IMR-90 (cell line): ENCODE data around the gene RFX4. TPM values are rescaled to one million over a fixed set of nuclear protein-coding genes. Genes with fewer than 3 reads are reported as not detected.
A peak's percentile ranks its signal among the peaks of the same experiment; 100 is the strongest.

Experiments
- ATAC-seq: fragments of 200-7000 bp; cut with Tn5 transposase; 2 replicates; pipeline ENCODE4 v1.9.1; 2020; ENCODE audit warnings: low read depth, mild to moderate bottlenecking, moderate library complexity
- BruUV-seq: library from RNA; stranded (reverse); fragments of 400-500 nt; replicated peaks from 2 replicates; lab custom pipeline; 2021; lab: Mats Ljungman, UMichigan
- CTCF ChIA-PET: fragments of 300-600 bp; formaldehyde crosslinking; extraction: SDS; loops from one replicate; lab custom pipeline; 2021; ENCODE audit warnings: antibody characterized with exemption; lab: Yijun Ruan, JAX
- POLR2A ChIA-PET: fragments of 300-600 bp; sonication (Branson Sonifier 250); formaldehyde crosslinking; loops from one replicate; lab custom pipeline; 2022; ENCODE audit warnings: antibody characterized with exemption; ENCODE audit not compliant: unreplicated experiment; lab: Charles Lee
- DNase-seq: peaks from one replicate; pipeline ENCODE4 v3.0.0; 2013
- H2AFZ ChIP-seq: replicated peaks from 2 replicates; pipeline ENCODE3; 2013; ENCODE audit warnings: low read length, mild to moderate bottlenecking; ENCODE audit not compliant: poor library complexity
- H2AK5ac ChIP-seq: 2 replicates; pipeline ENCODE4 v1.6.1; 2013; ENCODE audit warnings: low read depth, low read length, inconsistent platforms
- H2AK9ac ChIP-seq: replicated peaks from 2 replicates; pipeline ENCODE3; 2013; ENCODE audit warnings: mild to moderate bottlenecking, low read depth, low read length, moderate library complexity; ENCODE audit not compliant: poor library complexity
- H2BK120ac ChIP-seq: 2 replicates; pipeline ENCODE4 v1.6.1; 2013; ENCODE audit warnings: low read depth, low read length, inconsistent platforms
- H2BK15ac ChIP-seq: 3 replicates; pipeline ENCODE4 v1.6.1; 2013; ENCODE audit warnings: low read depth, low read length, inconsistent platforms
- H2BK20ac ChIP-seq: 2 replicates; pipeline ENCODE4 v1.6.1; 2013; ENCODE audit warnings: low read depth, mild to moderate bottlenecking, inconsistent platforms, low read length, moderate library complexity
- H2BK5ac ChIP-seq: 2 replicates; pipeline ENCODE4 v1.6.1; 2013; ENCODE audit warnings: mild to moderate bottlenecking, low read depth, low read length, inconsistent platforms; ENCODE audit not compliant: poor library complexity, severe bottlenecking
- H3K14ac ChIP-seq: replicated peaks from 2 replicates; pipeline ENCODE4 v1.6.1; 2013; ENCODE audit warnings: low read depth, low read length, inconsistent platforms
- H3K18ac ChIP-seq: 2 replicates; pipeline ENCODE4 v1.6.1; 2013; ENCODE audit warnings: low read depth, low read length, control low read depth
- H3K23ac ChIP-seq: 2 replicates; pipeline ENCODE4 v1.6.1; 2013; ENCODE audit warnings: low read depth, low read length, inconsistent platforms
- H3K27ac ChIP-seq: 2 replicates; pipeline ENCODE4 v1.5.1; 2013; ENCODE audit warnings: mild to moderate bottlenecking, control low read depth, low read length; ENCODE audit not compliant: insufficient read depth
- H3K27me3 ChIP-seq: 2 replicates; pipeline ENCODE4 v1.6.1; 2013; ENCODE audit warnings: low read length; ENCODE audit not compliant: control insufficient read depth, insufficient read depth
- H3K36me3 ChIP-seq: 2 replicates; pipeline ENCODE4 v1.6.1; 2013; ENCODE audit warnings: low read length, mixed read lengths; ENCODE audit not compliant: control insufficient read depth, insufficient read depth
- H3K4ac ChIP-seq: 2 replicates; pipeline ENCODE4 v1.6.1; 2013; ENCODE audit warnings: low read depth, low read length, inconsistent platforms
- H3K4me1 ChIP-seq: 2 replicates; pipeline ENCODE4 v1.6.1; 2013; ENCODE audit warnings: low read length, mixed read lengths; ENCODE audit not compliant: control insufficient read depth, insufficient read depth
- H3K4me2 ChIP-seq: 2 replicates; pipeline ENCODE4 v1.6.1; 2013; ENCODE audit warnings: low read depth, mild to moderate bottlenecking, control low read depth, low read length, moderate library complexity
- H3K4me3 ChIP-seq: 2 replicates; pipeline ENCODE4 v1.5.1; 2013; ENCODE audit warnings: low read depth, mild to moderate bottlenecking, control low read depth, low read length, moderate library complexity; ENCODE audit not compliant: insufficient read depth
- H3K56ac ChIP-seq: 2 replicates; pipeline ENCODE4 v1.6.1; 2013; ENCODE audit warnings: low read length, inconsistent platforms; ENCODE audit not compliant: insufficient read depth; ENCODE audit errors: extremely low read depth
- H3K79me1 ChIP-seq, 2 experiments: 2 replicates each; pipeline ENCODE4 v1.6.1; 2013; ENCODE audit warnings: low read length in 2 of 2, inconsistent platforms in 1 of 2, low read depth in 1 of 2
- H3K9ac ChIP-seq: 2 replicates; pipeline ENCODE4 v1.6.1; 2013; ENCODE audit warnings: low read depth, low read length, control low read depth
- H3K9me1 ChIP-seq: 2 replicates; pipeline ENCODE4 v1.6.1; 2013; ENCODE audit warnings: low read length, inconsistent platforms; ENCODE audit not compliant: insufficient read depth
- H3K9me3 ChIP-seq: 2 replicates; pipeline ENCODE4 v1.6.1; 2013; ENCODE audit warnings: low read length; ENCODE audit not compliant: control insufficient read depth, insufficient read depth
- H4K20me1 ChIP-seq: 2 replicates; pipeline ENCODE4 v1.6.1; 2013; ENCODE audit warnings: low read length, inconsistent platforms; ENCODE audit not compliant: insufficient read depth
- H4K5ac ChIP-seq: 2 replicates; pipeline ENCODE4 v1.6.1; 2013; ENCODE audit warnings: mild to moderate bottlenecking, low read depth, low read length, control low read depth
- H4K8ac ChIP-seq, 2 experiments: 2 replicates each; pipeline ENCODE4 v1.6.1; 2013; ENCODE audit warnings: low read depth in 2 of 2, low read length in 2 of 2, control low read depth in 1 of 2, inconsistent platforms in 1 of 2
- H4K91ac ChIP-seq: 2 replicates; pipeline ENCODE4 v1.6.1; 2013; ENCODE audit warnings: low read depth, low read length, inconsistent platforms; ENCODE audit not compliant: insufficient read depth
- BHLHE40 ChIP-seq: fragments of 150-350 bp; IDR thresholded peaks from 2 replicates; pipeline ENCODE4 v1.6.1; 2016; ENCODE audit warnings: mild to moderate bottlenecking, low read depth, low read length
- CEBPB ChIP-seq: IDR thresholded peaks from 2 replicates; pipeline ENCODE4 v1.6.1; 2012; ENCODE audit warnings: low read depth, low read length, improper control_type of control experiment
- CHD1 ChIP-seq: IDR thresholded peaks from 2 replicates; pipeline ENCODE4 v1.6.1; 2012; ENCODE audit warnings: low read depth, low read length, improper control_type of control experiment
- CTCF ChIP-seq: conservative IDR thresholded peaks from 2 replicates; pipeline ENCODE4 v1.5.1; 2012; ENCODE audit warnings: mild to moderate bottlenecking, low read depth, low read length, improper control_type of control experiment
- FOS ChIP-seq: fragments of 150-350 bp; IDR thresholded peaks from 2 replicates; pipeline ENCODE4 v1.6.1; 2016; ENCODE audit warnings: low read depth, low read length
- MAFK ChIP-seq: IDR thresholded peaks from 2 replicates; pipeline ENCODE4 v1.6.1; 2012; ENCODE audit warnings: low read depth, low read length, improper control_type of control experiment
- MAZ ChIP-seq: IDR thresholded peaks from 2 replicates; pipeline ENCODE4 v1.6.1; 2012; ENCODE audit warnings: low read depth, mild to moderate bottlenecking, low read length, improper control_type of control experiment, moderate library complexity, borderline replicate concordance
- MXI1 ChIP-seq: IDR thresholded peaks from 2 replicates; pipeline ENCODE4 v1.6.1; 2012; ENCODE audit warnings: low read depth, mild to moderate bottlenecking, low read length, moderate library complexity, borderline replicate concordance
- NFE2L2 ChIP-seq: fragments of 150-350 bp; IDR thresholded peaks from 2 replicates; pipeline ENCODE4 v1.6.1; 2016; ENCODE audit warnings: low read depth, mild to moderate bottlenecking, low read length
- POLR2A ChIP-seq: IDR thresholded peaks from 2 replicates; pipeline ENCODE4 v1.6.1; 2012; ENCODE audit warnings: mild to moderate bottlenecking, low read depth, low read length
- RAD21 ChIP-seq: IDR thresholded peaks from 2 replicates; pipeline ENCODE4 v1.6.1; 2012; ENCODE audit warnings: low read length, improper control_type of control experiment
- RCOR1 ChIP-seq: IDR thresholded peaks from 2 replicates; pipeline ENCODE4 v1.6.1; 2012; ENCODE audit warnings: mild to moderate bottlenecking, low read length, improper control_type of control experiment; ENCODE audit not compliant: insufficient replicate concordance
- SMC3 ChIP-seq: fragments of 150-350 bp; IDR thresholded peaks from 2 replicates; pipeline ENCODE4 v1.6.1; 2016; ENCODE audit warnings: low read depth, mild to moderate bottlenecking, antibody characterized with exemption, low read length, moderate library complexity
- USF2 ChIP-seq: fragments of 150-350 bp; IDR thresholded peaks from 2 replicates; pipeline ENCODE4 v1.6.1; 2017; ENCODE audit warnings: mild to moderate bottlenecking, antibody characterized with exemption, low read length, low read depth
- WGBS, 2 experiments: methylation state at CpG; one replicate each; pipeline versions ENCODE4 v1.1.5 to v1.1.7; 2013; ENCODE audit warnings: missing lambda C conversion rate in 2 of 2; ENCODE audit not compliant: insufficient read length in 1 of 2; ENCODE audit errors: extremely low coverage in 2 of 2; 5-methylcytosine and 5-hydroxymethylcytosine counted together
- dilution Hi-C: fragments of 300-500 bp; cut with HindIII; formaldehyde crosslinking; loops from one replicate; pipeline ENCODE4 v1.14.3; 2018; ENCODE audit warnings: low sequenced_read_pairs; ENCODE audit not compliant: unreplicated experiment
- in situ Hi-C: fragments of 300-500 bp; cut with MboI; formaldehyde crosslinking; loops from 3 replicates; pipeline ENCODE4 v1.14.3; 2019; ENCODE audit warnings: low sequenced_read_pairs, inconsistent platforms, mixed read lengths
- intact Hi-C: fragments of 100-400 bp; cut with micrococcal nuclease; formaldehyde crosslinking; loops from 2 replicates; pipeline ENCODE4 v1.10.0; 2022
- polyA plus RNA-seq, 3 experiments: library from polyadenylated mRNA; depleted of rRNA; stranded (reverse); fragments of >200 nt; gene quantifications; 2 replicates each; pipeline ENCODE4 v1.2.3, GENCODE V29; 2012; ENCODE audit warnings: low replicate concordance in 1 of 3
- total RNA-seq: library from RNA; depleted of rRNA; stranded (reverse); fragments of >200 nt; gene quantifications from 2 replicates; pipeline ENCODE4 v1.2.3, GENCODE V29; 2012

The RFX4 gene
- total and polyA plus RNA-seq, 2 of the 4 experiments (the other 2 are of a cell fraction): not detected

- DNase-seq (no peak), ATAC-seq (no peak)
- Histone ChIP-seq H3K23ac (no peak overlapping the region), H3K9ac (no peak overlapping the region), H2BK20ac (no peak overlapping the region), H3K79me1 (no peaks in the 10 kb centered on the region), H3K4me3 (no peak overlapping the region), H3K9me1 (no peaks in the 10 kb centered on the region), H4K8ac (no peak overlapping the region), H3K36me3 (no peaks in the 10 kb centered on the region), H3K9me3 (no peaks in the 10 kb centered on the region), H4K20me1 (no peaks in the 10 kb centered on the region), H4K5ac (no peak overlapping the region), H3K56ac (no peak overlapping the region), H3K4me1 (no peaks in the 10 kb centered on the region; the same call in 1 of the 2 replicates), H3K4ac (no peak overlapping the region), H2BK120ac (no peak overlapping the region), H3K14ac (no peak overlapping the region), H2BK5ac (no peak overlapping the region), H3K27me3 (peaks cover 86% of the 10 kb centered on the region), H2AFZ (peak overlapping the region; percentile 23), H2AK5ac (no peak overlapping the region), H3K4me2 (no peak overlapping the region; the same call in 1 of the 2 replicates), H2BK15ac (no peak overlapping the region), H2AK9ac (no peak overlapping the region), H4K91ac (no peak overlapping the region), H3K27ac (no peak overlapping the region), H3K18ac (no peak overlapping the region)
- in situ Hi-C loops (no loop called here), intact Hi-C loops (loop anchor here (10.0 kb wide), 2 partner anchors 170 to 260 kb away; no protein-coding TSS in a partner anchor), dilution Hi-C loops (no loop called here)
- WGBS, 2 experiments: no CpG with 5 or more reads among the region's 41 CpGs
- CTCF ChIA-PET: interaction anchor here (0.6 kb wide), 1 partner anchor 505 kb away, joined by 3 read pairs; no protein-coding TSS in a partner anchor
- POLR2A ChIA-PET: no interaction called here
- BruUV-seq: no TSS peak
- no peak for TF ChIP-seq USF2
- no peak for TF ChIP-seq POLR2A
- TF ChIP-seq RAD21: no peak
- no peak for TF ChIP-seq CTCF
- TF ChIP-seq CHD1: no peak
- no peak for TF ChIP-seq SMC3
- no peak for TF ChIP-seq FOS
- no peak for TF ChIP-seq MAFK
- TF ChIP-seq BHLHE40: no peak
- no peak for TF ChIP-seq MXI1
- no peak for TF ChIP-seq RCOR1
- no peak for TF ChIP-seq NFE2L2
- TF ChIP-seq MAZ: no peak
- no peak for TF ChIP-seq CEBPB
Measured at GRCh38 chr12:106584104-106585064, 1.6 kb downstream of the RFX4 start.
